Measurements from ENCODE around the gene SELENOV. TPM values are rescaled to one million over a fixed set of nuclear protein-coding genes. Genes with fewer than 3 reads are reported as not detected.

The SELENOV gene
- total RNA-seq, 1 donor from 2014 or later: not detected

GRCh38 chr19:39497701-39497995 lies 17.3 kb upstream of the SELENOV start:
- no peak for TF ChIP-seq CTCF (IDR thresholded peaks at IDR 0.05)
- H3K27me3 ChIP-seq: no peaks in the 10 kb centered on the region
- peak overlapping the region in 1 of 2 donors; percentile 3 for H3K4me3 ChIP-seq
- H3K9me3 ChIP-seq: no peaks in the 10 kb centered on the region
- no peak overlapping the region for H3K27ac ChIP-seq
- no peaks in the 10 kb centered on the region for H3K36me3 ChIP-seq
- DNase-seq (ENCODE audit: low spot score in 2 of 2): no peak
- H3K4me1 ChIP-seq: peaks cover 0 to 6% of the 10 kb centered on the region in 2 donors
- intact Hi-C loops (cut with DNase I): no loop called here

GRCh38 chr19:39497996-39498797 lies 16.7 kb upstream of the SELENOV start:
- H3K27ac ChIP-seq: no peak overlapping the region
- no peak for DNase-seq (ENCODE audit: low spot score in 2 of 2)
- no peaks in the 10 kb centered on the region for H3K36me3 ChIP-seq
- peak in 1 of 3 experiments; percentile 29 for TF ChIP-seq CTCF (IDR thresholded peaks at IDR 0.05)
- peak overlapping the region in 1 of 2 donors; percentile 3 for H3K4me3 ChIP-seq
- peaks cover 0 to 8% of the 10 kb centered on the region in 2 donors for H3K4me1 ChIP-seq
- H3K9me3 ChIP-seq: no peaks in the 10 kb centered on the region
- no peaks in the 10 kb centered on the region for H3K27me3 ChIP-seq
- intact Hi-C loops (cut with DNase I): no loop called here

- H3K27me3 ChIP-seq: no peaks in the 10 kb centered on the region
- H3K27ac ChIP-seq: no peak within 1 kb of the TSS
- TF ChIP-seq CTCF (IDR thresholded peaks at IDR 0.05): no peak
- peaks cover 0 to 8% of the 10 kb centered on the region in 2 donors for H3K4me1 ChIP-seq
- no peaks in the 10 kb centered on the region for H3K36me3 ChIP-seq
- no peaks in the 10 kb centered on the region for H3K9me3 ChIP-seq
- no peak for DNase-seq (ENCODE audit: low spot score in 2 of 2)
- intact Hi-C loops (cut with DNase I): no loop called here
- H3K4me3 ChIP-seq: peak within 1 kb of the TSS in 1 of 2 donors; percentile 3
These were observed 15.9 kb upstream of the SELENOV start, which contains the start of gene DLL3 for GRCh38 chr19:39498798-39499642. Gene DLL3 (plus strand): TSS chr19:39498947. CDS start chr19:39498975, 28 bp downstream.

GRCh38 chr19:39499932-39500331 lies 15.0 kb upstream of the SELENOV start:
- H3K4me3 ChIP-seq: no peak overlapping the region

GRCh38 chr19:39500543-39500942 lies 14.4 kb upstream of the SELENOV start:
- peaks cover 3% of the 10 kb centered on the region for H3K27me3 ChIP-seq
- TF ChIP-seq CTCF (IDR thresholded peaks at IDR 0.05): no peak
- H3K4me3 ChIP-seq: no peak overlapping the region
- no peak overlapping the region for H3K27ac ChIP-seq
- intact Hi-C loops (cut with DNase I): no loop called here
- H3K9me3 ChIP-seq: no peaks in the 10 kb centered on the region
- H3K4me1 ChIP-seq: peaks cover 0 to 8% of the 10 kb centered on the region in 2 donors
- DNase-seq (ENCODE audit: low spot score in 2 of 2): no peak
- no peaks in the 10 kb centered on the region for H3K36me3 ChIP-seq

More at GRCh38 chr19:39499932-39500331, 15.0 kb upstream of the SELENOV start:
- intact Hi-C loops (cut with DNase I): no loop called here
- H3K27me3 ChIP-seq: no peaks in the 10 kb centered on the region
- no peaks in the 10 kb centered on the region for H3K36me3 ChIP-seq
- no peaks in the 10 kb centered on the region for H3K9me3 ChIP-seq
- no peak for TF ChIP-seq CTCF (IDR thresholded peaks at IDR 0.05)
- no peak for DNase-seq (ENCODE audit: low spot score in 2 of 2)
- no peak overlapping the region for H3K27ac ChIP-seq
- peaks cover 0 to 8% of the 10 kb centered on the region in 2 donors for H3K4me1 ChIP-seq
